ENCODE measurements around the gene GPR141. TPM values are rescaled to one million over a fixed set of nuclear protein-coding genes. Genes with fewer than 3 reads are reported as not detected.

GPR141 gene
- total and polyA plus RNA-seq, 9 of the 15 experiments (the other 6 are each of a cell fraction or from before 2014, with no cell fraction given): not detected

DNA sequence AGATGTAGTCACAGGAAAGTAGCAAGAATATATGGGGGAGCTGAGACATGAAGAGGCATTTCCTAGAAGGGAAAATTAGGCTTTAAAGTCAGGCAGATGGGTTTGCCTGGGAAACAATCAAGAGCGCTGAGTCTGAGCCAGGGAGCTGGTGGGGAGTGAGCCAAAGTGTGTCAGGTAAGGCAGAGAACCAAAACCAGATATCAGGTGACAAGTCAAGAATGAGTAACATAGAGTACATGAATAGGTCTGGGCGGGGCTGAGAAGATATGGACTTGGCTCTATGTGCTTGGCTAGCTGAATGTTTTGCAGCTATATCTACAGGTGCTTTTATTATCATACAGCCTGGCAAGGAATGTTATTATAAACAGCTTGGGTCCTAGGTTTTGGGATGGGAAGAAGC, 49.3 kb downstream of the GPR141 start:
- H3K4me2 ChIP-seq (ENCODE audit: insufficient read depth, low read length): no peak overlapping the region
- H3K27me3 ChIP-seq (ENCODE audit: control insufficient read depth in 2 of 2, insufficient read depth in 2 of 2, low read length in 2 of 2): no peaks in the 10 kb centered on the region
- H3K4me3 ChIP-seq: no peak overlapping the region
- TF ChIP-seq TFAM (CRISPR knock-in tag; conservative IDR thresholded peaks at IDR 0.05): no peak
- WGBS (ENCODE audit: insufficient coverage, low coverage, missing lambda C conversion rate): 0% methylated on average over 2 of the region's 2 CpGs
- no peak overlapping the region for H3K27ac ChIP-seq (ENCODE audit: extremely low read depth, low read depth, low read length)
- FAIRE-seq: no peak
- H3K4me1 ChIP-seq (replicated peaks in 1 of 2; ENCODE audit: control insufficient read depth in 2 of 2, insufficient read depth in 2 of 2, low read length in 2 of 2): no peaks in the 10 kb centered on the region; a peak in 1 of 5 replicates
- POLR2A ChIA-PET: no interaction called here
- in situ Hi-C loops (cut with MboI) (no loop called here), intact Hi-C loops (cut with micrococcal nuclease) (loop anchor here (10.0 kb wide), 1 partner anchor 208 kb away; no protein-coding TSS in a partner anchor)
- H3K9ac ChIP-seq (ENCODE audit: insufficient read depth in 1 of 2, low read depth in 2 of 2, low read length in 2 of 2): no peak overlapping the region
- H3K9me3 ChIP-seq (replicated peaks; ENCODE audit: control insufficient read depth, insufficient read depth, low read depth, low read length): no peaks in the 10 kb centered on the region
- H4K20me1 ChIP-seq (replicated peaks; ENCODE audit: control insufficient read depth, insufficient read depth, low read length): no peaks in the 10 kb centered on the region
- no peaks in the 10 kb centered on the region for H3K36me3 ChIP-seq (ENCODE audit: control insufficient read depth, insufficient read depth, low read length)
- no peaks in the 10 kb centered on the region for H3K9me1 ChIP-seq (ENCODE audit: control insufficient read depth, insufficient read depth, low read length)
- no peaks in the 10 kb centered on the region for H3K79me2 ChIP-seq (ENCODE audit: control insufficient read depth, insufficient read depth, low read length)
- DNase-seq (ENCODE audit: extremely low read depth in 1 of 4, low spot score in 3 of 4): no peak
- CTCF ChIA-PET (ENCODE audit: low intra/inter-chr PET ratio): interaction anchor here (1.2 kb wide), 1 partner anchor 223 kb away, joined by 5 read pairs; no protein-coding TSS in a partner anchor
- ATAC-seq: no peak
- no TSS peak for BruUV-seq (replicated peaks)
- H2AFZ ChIP-seq (ENCODE audit: low read depth, low read length): no peak overlapping the region

DNA sequence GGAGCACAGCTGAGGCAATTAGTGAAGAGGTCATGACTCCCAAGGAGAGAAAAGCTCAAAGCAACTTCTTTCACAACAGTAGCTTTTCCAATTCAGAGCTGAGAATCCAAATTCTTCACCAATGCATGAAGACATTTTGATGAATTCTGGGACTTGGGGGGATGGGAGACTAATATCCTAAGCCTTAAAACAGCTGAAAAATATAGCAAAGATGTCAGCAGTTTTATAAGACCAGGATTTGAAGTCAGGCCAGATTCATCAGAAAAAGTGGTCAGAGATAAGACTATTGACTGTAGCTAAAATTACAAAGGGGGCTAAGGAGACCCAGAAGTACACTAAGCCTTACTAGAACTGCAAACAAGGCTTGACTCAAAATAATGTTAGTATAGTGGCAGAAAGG, 51.6 kb downstream of the GPR141 start:
- Histone ChIP-seq H3K27ac (ENCODE audit: extremely low read depth, low read depth, low read length) (no peak overlapping the region), H3K9me1 (ENCODE audit: control insufficient read depth, insufficient read depth, low read length) (no peaks in the 10 kb centered on the region), H3K4me2 (ENCODE audit: insufficient read depth, low read length) (no peak overlapping the region), H3K36me3 (ENCODE audit: control insufficient read depth, insufficient read depth, low read length) (no peaks in the 10 kb centered on the region), H3K9me3 (replicated peaks; ENCODE audit: control insufficient read depth, insufficient read depth, low read depth, low read length) (no peaks in the 10 kb centered on the region), H2AFZ (ENCODE audit: low read depth, low read length) (no peak overlapping the region), H3K27me3 (ENCODE audit: control insufficient read depth in 2 of 2, insufficient read depth in 2 of 2, low read length in 2 of 2) (no peaks in the 10 kb centered on the region; a peak in 1 of 5 replicates), H3K9ac (ENCODE audit: insufficient read depth in 1 of 2, low read depth in 2 of 2, low read length in 2 of 2) (no peak overlapping the region), H3K4me3 (no peak overlapping the region), H3K4me1 (replicated peaks in 1 of 2; ENCODE audit: control insufficient read depth in 2 of 2, insufficient read depth in 2 of 2, low read length in 2 of 2) (no peaks in the 10 kb centered on the region; a peak in 1 of 5 replicates), H3K79me2 (ENCODE audit: control insufficient read depth, insufficient read depth, low read length) (no peaks in the 10 kb centered on the region), H4K20me1 (replicated peaks; ENCODE audit: control insufficient read depth, insufficient read depth, low read length) (no peaks in the 10 kb centered on the region)
- ChIA-PET CTCF (ENCODE audit: low intra/inter-chr PET ratio) (no interaction called here), POLR2A (no interaction called here)
- in situ Hi-C loops (cut with MboI): no loop called here
- no peak for DNase-seq (ENCODE audit: extremely low read depth in 1 of 4, low spot score in 3 of 4)
- TF ChIP-seq ZNF436 (CRISPR knock-in tag; IDR thresholded peaks at IDR 0.05) (no peak), COPS2 (conservative IDR thresholded peaks at IDR 0.05) (no peak), PURB (CRISPR knock-in tag; IDR thresholded peaks at IDR 0.05; ENCODE audit: low read depth) (no peak), HNRNPH1 (optimal IDR thresholded peaks at IDR 0.05; ENCODE audit: low read depth, low read length) (no peak), SIX5 (IDR thresholded peaks at IDR 0.05; ENCODE audit: borderline replicate concordance in 1 of 2, insufficient read depth in 1 of 2, low read depth in 1 of 2, low read length in 2 of 2) (no peak), HDAC3 (IDR thresholded peaks at IDR 0.05; ENCODE audit: borderline replicate concordance, partially characterized antibody) (no peak)
- FAIRE-seq: no peak
- BruUV-seq (replicated peaks): no TSS peak
- intact Hi-C loops (cut with micrococcal nuclease): loop anchor here (10.0 kb wide), 1 partner anchor 210 kb away; no protein-coding TSS in a partner anchor
- no peak for ATAC-seq

Measured in K562 (cell line).